SK-N-SH (cell line): Measurements from ENCODE around the gene ADAMTS17. TPM values are rescaled to one million over a fixed set of nuclear protein-coding genes. Genes with fewer than 3 reads are reported as not detected.

ENCODE experiments used
- CTCF ChIA-PET: fragments of 300-600, 350-600 bp; formaldehyde crosslinking; extraction: SDS; loops from one replicate; lab custom pipeline; 2021; lab: Yijun Ruan, JAX
- POLR2A ChIA-PET: fragments of 350-600 bp; sonication (Branson Sonifier 250); formaldehyde crosslinking; extraction: SDS; loops from one replicate; lab custom pipeline; 2020; ENCODE audit warnings: antibody characterized with exemption, inconsistent platforms; lab: Yijun Ruan, JAX
- DNase-seq: peaks from one replicate; pipeline ENCODE4 v3.0.0; 2012
- H2AFZ ChIP-seq: fragments of 200-600 bp; sonication (generic); 2 replicates; pipeline ENCODE4 v1.8.1; 2016; ENCODE audit warnings: antibody characterized with exemption, mild to moderate bottlenecking, low read depth
- H3F3A ChIP-seq: fragments of 200-600 bp; sonication (generic); replicated peaks from 2 replicates; pipeline ENCODE3; 2016; ENCODE audit warnings: antibody characterized with exemption, mild to moderate bottlenecking; ENCODE audit not compliant: insufficient read depth
- H3K27ac ChIP-seq, 2 experiments: fragments of 200-500 bp in 1 of 2; fragments of 200-600 bp in 1 of 2; sonication (Bioruptor generic) in 1 of 2; sonication (generic), shearing (Covaris generic) in 1 of 2; 2 replicates each; pipeline versions ENCODE4 v1.5.1 to v1.6.1; 2014 to 2016; ENCODE audit warnings: low read depth in 2 of 2, inconsistent platforms in 1 of 2, low read length in 1 of 2, mild to moderate bottlenecking in 1 of 2, mixed read lengths in 1 of 2
- H3K27me3 ChIP-seq: fragments of 200-600 bp; sonication (generic), shearing (Covaris generic); 2 replicates; pipeline ENCODE4 v1.6.1; 2016; ENCODE audit warnings: mixed run types; ENCODE audit not compliant: insufficient read depth
- H3K36me3 ChIP-seq, 2 experiments: fragments of 200-500 bp in 1 of 2; fragments of 200-600 bp in 1 of 2; sonication (Bioruptor generic) in 1 of 2; sonication (generic) in 1 of 2; replicated peaks in 1 of 2; 2 replicates each; pipeline versions ENCODE3 to v1.5.1; 2014 to 2016; ENCODE audit warnings: low read length in 1 of 2, mild to moderate bottlenecking in 1 of 2; ENCODE audit not compliant: insufficient read depth in 2 of 2, control insufficient read depth in 1 of 2
- H3K4me1 ChIP-seq, 2 experiments: fragments of 200-500 bp in 1 of 2; fragments of 200-600 bp in 1 of 2; sonication (Bioruptor generic) in 1 of 2; sonication (generic), shearing (Covaris generic) in 1 of 2; 2 replicates each; pipeline versions ENCODE4 v1.5.1 to v1.6.1; 2014 to 2016; ENCODE audit warnings: low read depth in 1 of 2, low read length in 1 of 2, mixed run types in 1 of 2; ENCODE audit not compliant: insufficient read depth in 2 of 2, control insufficient read depth in 1 of 2
- H3K4me2 ChIP-seq: fragments of 200-600 bp; sonication (generic), shearing (Covaris generic); 2 replicates; pipeline ENCODE4 v1.6.1; 2017; ENCODE audit warnings: mixed run types
- H3K4me3 ChIP-seq, 2 experiments: fragments of 200-500 bp in 1 of 2; fragments of 200-600 bp in 1 of 2; sonication (Bioruptor generic) in 1 of 2; sonication (generic), shearing (Covaris generic) in 1 of 2; 2 replicates each; pipeline versions ENCODE4 v1.5.1 to v1.8.1; 2014 to 2016; ENCODE audit warnings: low read depth in 2 of 2, inconsistent platforms in 1 of 2, low read length in 1 of 2, mild to moderate bottlenecking in 1 of 2, mixed read lengths in 1 of 2, moderate library complexity in 1 of 2
- H3K79me2 ChIP-seq: fragments of 200-600 bp; sonication (generic); 2 replicates; pipeline ENCODE4 v1.8.1; 2017; ENCODE audit warnings: mild to moderate bottlenecking; ENCODE audit not compliant: insufficient read depth
- H3K9ac ChIP-seq: fragments of 200-600 bp; sonication (generic); 2 replicates; pipeline ENCODE4 v1.6.1; 2017; ENCODE audit warnings: mixed run types
- H3K9me2 ChIP-seq: fragments of 200-600 bp; sonication (generic); 2 replicates; pipeline ENCODE4 v1.6.1; 2017; ENCODE audit warnings: mixed run types
- H3K9me3 ChIP-seq: fragments of 200-600 bp; sonication (generic); 2 replicates; pipeline ENCODE4 v1.6.1; 2017; ENCODE audit warnings: mixed run types, mild to moderate bottlenecking, moderate library complexity
- H4K20me1 ChIP-seq: fragments of 200-600 bp; sonication (generic); 2 replicates; pipeline ENCODE4 v1.6.1; 2017; ENCODE audit warnings: mild to moderate bottlenecking, mixed run types; ENCODE audit not compliant: insufficient read depth
- ELF1 ChIP-seq: IDR thresholded peaks from 2 replicates; pipeline ENCODE4 v1.4.0; 2012
- EP300 ChIP-seq, 2 experiments: IDR thresholded peaks; 2 replicates each; pipeline versions ENCODE4 v1.4.0 to v1.6.1; 2012; ENCODE audit warnings: borderline replicate concordance in 1 of 2, low read depth in 1 of 2, low read length in 1 of 2
- EZH2phosphoT487 ChIP-seq: fragments of 200-600 bp; sonication (generic); IDR thresholded peaks from 2 replicates; pipeline ENCODE4 v1.6.1; 2017; ENCODE audit warnings: low read depth, mixed run types, mild to moderate bottlenecking, antibody characterized with exemption, moderate library complexity, borderline replicate concordance
- FOSL2 ChIP-seq: IDR thresholded peaks from 2 replicates; pipeline ENCODE4 v1.4.0; 2012; ENCODE audit warnings: low read depth, mild to moderate bottlenecking, moderate library complexity, borderline replicate concordance
- FOXJ3 ChIP-seq: sonication (generic); formaldehyde crosslinking; IDR thresholded peaks from 2 replicates; pipeline ENCODE4 v1.5.1; 2020; ENCODE audit warnings: mild to moderate bottlenecking, missing genetic modification reagents
- FOXM1 ChIP-seq: IDR thresholded peaks from 2 replicates; pipeline ENCODE4 v1.4.0; 2012; ENCODE audit warnings: low read depth, mild to moderate bottlenecking
- GABPA ChIP-seq: IDR thresholded peaks from 2 replicates; pipeline ENCODE4 v1.4.0; 2012; ENCODE audit warnings: low read depth, mild to moderate bottlenecking
- GATA2 ChIP-seq: sonication (generic); formaldehyde crosslinking; IDR thresholded peaks from 2 replicates; pipeline ENCODE4 v1.5.0; 2020; ENCODE audit warnings: mild to moderate bottlenecking, missing genetic modification reagents
- JUND ChIP-seq: IDR thresholded peaks from 2 replicates; pipeline ENCODE4 v1.4.0; 2012
- MXI1 ChIP-seq: IDR thresholded peaks from 2 replicates; pipeline ENCODE4 v1.6.1; 2012; ENCODE audit warnings: mild to moderate bottlenecking, low read depth, low read length, improper control_type of control experiment
- NFIC ChIP-seq: IDR thresholded peaks from 2 replicates; pipeline ENCODE4 v1.4.0; 2012; ENCODE audit warnings: borderline replicate concordance
- NRF1 ChIP-seq: IDR thresholded peaks from 2 replicates; pipeline ENCODE4 v1.6.1; 2012; ENCODE audit warnings: low read depth, mild to moderate bottlenecking, low read length
- POLR2AphosphoS5 ChIP-seq: IDR thresholded peaks from 2 replicates; pipeline ENCODE4 v1.6.1; 2012; ENCODE audit warnings: low read depth, low read length
- RAD21 ChIP-seq: IDR thresholded peaks from 2 replicates; pipeline ENCODE4 v1.6.1; 2012; ENCODE audit warnings: mild to moderate bottlenecking, low read length
- RCOR1 ChIP-seq: fragments of 150-350 bp; IDR thresholded peaks from 2 replicates; pipeline ENCODE4 v1.6.1; 2017; ENCODE audit warnings: antibody characterized with exemption, low read length
- RXRA ChIP-seq: IDR thresholded peaks from 2 replicates; pipeline ENCODE4 v1.4.0; 2012; ENCODE audit warnings: low read depth, mild to moderate bottlenecking, borderline replicate concordance
- SIN3A ChIP-seq: IDR thresholded peaks from 2 replicates; pipeline ENCODE4 v1.6.1; 2012; ENCODE audit warnings: low read depth, mild to moderate bottlenecking, low read length, moderate library complexity, borderline replicate concordance
- SMC3 ChIP-seq: IDR thresholded peaks from 2 replicates; pipeline ENCODE4 v1.6.1; 2012; ENCODE audit warnings: low read depth, low read length, improper control_type of control experiment
- TAF1 ChIP-seq: IDR thresholded peaks from 2 replicates; pipeline ENCODE4 v1.6.1; 2012; ENCODE audit warnings: low read depth, mild to moderate bottlenecking, low read length, moderate library complexity, borderline replicate concordance
- TCF12 ChIP-seq: IDR thresholded peaks from 2 replicates; pipeline ENCODE4 v1.4.0; 2012
- YY1 ChIP-seq: IDR thresholded peaks from 2 replicates; pipeline ENCODE4 v1.4.0; 2012; ENCODE audit warnings: low read depth, mild to moderate bottlenecking
- WGBS: methylation state at CpG from one replicate; pipeline ENCODE4 v1.1.6; 2017; ENCODE audit warnings: low lambda C conversion rate; 5-methylcytosine and 5-hydroxymethylcytosine counted together
- polyA plus RNA-seq, 3 experiments: library from polyadenylated mRNA; depleted of rRNA; stranded (reverse); fragments of >200 nt; gene quantifications; 2 replicates each; pipeline ENCODE4 v1.2.3, GENCODE V29; 2012
- TF ChIP-seq, protein P1 (sequence below): IDR thresholded peaks from 2 replicates; pipeline ENCODE4 v1.4.0; 2012; ENCODE audit warnings: low read depth
- TF ChIP-seq, protein P2 (sequence below): fragments of 150-350 bp; IDR thresholded peaks from 2 replicates; pipeline ENCODE4 v1.6.1; 2016; ENCODE audit warnings: mild to moderate bottlenecking, low read depth, low read length
- TF ChIP-seq, protein P3 (sequence below): fragments of 150-350 bp; IDR thresholded peaks from 2 replicates; pipeline ENCODE4 v1.6.1; 2017; ENCODE audit warnings: antibody characterized with exemption, low read length, low read depth, borderline replicate concordance

Gene ADAMTS17
- polyA plus RNA-seq, 1 of the 3 experiments (the other 2 are of a cell fraction), result not detected

DNA sequence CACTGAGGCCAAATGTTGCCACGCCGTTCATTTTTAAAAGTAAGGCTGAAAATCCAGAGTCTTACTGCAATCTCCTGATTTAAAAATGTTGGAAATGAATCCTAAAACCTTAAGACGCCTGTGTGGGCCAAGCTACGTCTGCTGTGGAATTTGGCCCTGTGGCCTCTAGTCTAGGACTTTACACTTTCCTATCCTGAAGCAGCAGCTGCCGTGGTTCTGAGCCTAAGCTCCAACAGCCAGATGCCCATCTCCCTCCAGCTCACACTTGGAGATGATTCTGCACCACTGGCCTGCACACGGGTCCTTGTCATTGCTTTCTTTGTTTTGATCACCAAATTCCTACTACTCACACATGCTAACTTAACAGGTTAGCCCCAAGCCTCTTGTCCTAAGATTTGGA is 322.2 kb downstream of the ADAMTS17 start:
- Histone ChIP-seq H3K4me1 (peaks cover 0 to 6% of the 10 kb centered on the region in 2 experiments; a peak in 2 of 4 replicates), H3K4me2 (no peak overlapping the region), H4K20me1 (no peaks in the 10 kb centered on the region), H3K9me2 (no peaks in the 10 kb centered on the region), H3K4me3 (no peak overlapping the region), H3K36me3 (no peaks in the 10 kb centered on the region), H3F3A (no peaks in the 10 kb centered on the region), H2AFZ (no peak overlapping the region), H3K27me3 (no peaks in the 10 kb centered on the region), H3K27ac (no peak overlapping the region), H3K79me2 (no peaks in the 10 kb centered on the region), H3K9ac (no peak overlapping the region), H3K9me3 (no peaks in the 10 kb centered on the region)
- WGBS, result 38% methylated on average over 6 of the region's 6 CpGs
- TF ChIP-seq FOXM1 (no peak), SIN3A (no peak), FOSL2 (no peak), EP300 (IDR thresholded peaks at IDR 0.05; ENCODE audit: borderline replicate concordance in 1 of 2, low read depth in 1 of 2, low read length in 1 of 2) (no peak), JUND (no peak), GABPA (no peak), ELF1 (no peak), RAD21 (no peak), NFIC (no peak), FOXJ3 (CRISPR knock-in tag) (no peak), EZH2phosphoT487 (no peak), TAF1 (no peak), TCF12 (no peak), YY1 (no peak), RCOR1 (no peak), SMC3 (no peak)
- TF ChIP-seq, protein P1, sequence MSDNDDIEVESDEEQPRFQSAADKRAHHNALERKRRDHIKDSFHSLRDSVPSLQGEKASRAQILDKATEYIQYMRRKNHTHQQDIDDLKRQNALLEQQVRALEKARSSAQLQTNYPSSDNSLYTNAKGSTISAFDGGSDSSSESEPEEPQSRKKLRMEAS, result no peak
- TF ChIP-seq, protein P2, sequence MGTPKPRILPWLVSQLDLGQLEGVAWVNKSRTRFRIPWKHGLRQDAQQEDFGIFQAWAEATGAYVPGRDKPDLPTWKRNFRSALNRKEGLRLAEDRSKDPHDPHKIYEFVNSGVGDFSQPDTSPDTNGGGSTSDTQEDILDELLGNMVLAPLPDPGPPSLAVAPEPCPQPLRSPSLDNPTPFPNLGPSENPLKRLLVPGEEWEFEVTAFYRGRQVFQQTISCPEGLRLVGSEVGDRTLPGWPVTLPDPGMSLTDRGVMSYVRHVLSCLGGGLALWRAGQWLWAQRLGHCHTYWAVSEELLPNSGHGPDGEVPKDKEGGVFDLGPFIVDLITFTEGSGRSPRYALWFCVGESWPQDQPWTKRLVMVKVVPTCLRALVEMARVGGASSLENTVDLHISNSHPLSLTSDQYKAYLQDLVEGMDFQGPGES, result no peak
- ChIA-PET CTCF (interaction anchor here (1.2 to 2.7 kb wide), 2 partner anchors 14 to 330 kb away, joined by 3 to 6 read pairs; no protein-coding TSS in a partner anchor), POLR2A (no interaction called here)
- no peak for DNase-seq

DNA sequence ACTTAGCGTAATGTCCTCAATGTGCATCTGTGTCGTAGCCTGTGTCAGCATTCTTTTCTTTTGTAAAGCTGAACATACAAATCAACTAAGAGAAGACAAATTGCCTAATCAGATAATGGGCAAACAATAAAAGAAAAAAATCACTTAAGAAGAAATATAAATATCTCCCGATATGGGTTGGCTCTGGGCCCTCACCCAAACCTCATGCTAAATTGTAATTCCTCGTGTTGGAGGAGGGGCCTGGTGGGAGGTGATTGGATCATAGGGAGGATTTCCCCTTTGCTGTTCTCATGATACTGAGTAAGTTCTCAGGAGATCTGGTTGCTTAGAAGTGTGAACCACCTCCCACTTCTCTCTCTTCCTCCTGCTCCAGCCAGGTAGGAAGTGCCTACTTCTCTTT is 323.6 kb downstream of the ADAMTS17 start:
- H3K79me2 ChIP-seq, result no peaks in the 10 kb centered on the region
- 49% methylated on average over 4 of the region's 4 CpGs for WGBS

More for the DNA sequence above, 323.6 kb downstream of the ADAMTS17 start:
- Histone ChIP-seq H3K27ac (no peak overlapping the region), H3K9ac (no peak overlapping the region), H3F3A (no peaks in the 10 kb centered on the region)
- TF ChIP-seq, protein P1, result no peak
- TF ChIP-seq GABPA, result no peak
- no peak for TF ChIP-seq MXI1
- TF ChIP-seq, protein P3, sequence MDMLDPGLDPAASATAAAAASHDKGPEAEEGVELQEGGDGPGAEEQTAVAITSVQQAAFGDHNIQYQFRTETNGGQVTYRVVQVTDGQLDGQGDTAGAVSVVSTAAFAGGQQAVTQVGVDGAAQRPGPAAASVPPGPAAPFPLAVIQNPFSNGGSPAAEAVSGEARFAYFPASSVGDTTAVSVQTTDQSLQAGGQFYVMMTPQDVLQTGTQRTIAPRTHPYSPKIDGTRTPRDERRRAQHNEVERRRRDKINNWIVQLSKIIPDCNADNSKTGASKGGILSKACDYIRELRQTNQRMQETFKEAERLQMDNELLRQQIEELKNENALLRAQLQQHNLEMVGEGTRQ, result no peak
- TF ChIP-seq EP300 (IDR thresholded peaks at IDR 0.05; ENCODE audit: borderline replicate concordance in 1 of 2, low read depth in 1 of 2, low read length in 1 of 2), result no peak
- no peak for TF ChIP-seq NRF1
- no peak for TF ChIP-seq RAD21
- no peak for TF ChIP-seq GATA2 (CRISPR knock-in tag)
- TF ChIP-seq FOSL2, result no peak
- TF ChIP-seq POLR2AphosphoS5, result no peak
- no peak for TF ChIP-seq RCOR1
- no peak for TF ChIP-seq RXRA
- TF ChIP-seq, all 33 proteins: peak for 0
- no peak for DNase-seq
- Histone ChIP-seq H2AFZ (no peak overlapping the region), H3K4me3 (no peak overlapping the region), H3K27me3 (no peaks in the 10 kb centered on the region), H3K9me2 (no peaks in the 10 kb centered on the region), H3K9me3 (no peaks in the 10 kb centered on the region), H4K20me1 (no peaks in the 10 kb centered on the region), H3K4me2 (no peak overlapping the region), H3K4me1 (peaks cover 0 to 6% of the 10 kb centered on the region in 2 experiments; a peak in 2 of 4 replicates), H3K36me3 (no peaks in the 10 kb centered on the region)
- CTCF ChIA-PET, result interaction anchor here (0.6 to 2.7 kb wide), 3 partner anchors 15 to 321 kb away, joined by 3 to 6 read pairs (median 3); no protein-coding TSS in a partner anchor
- POLR2A ChIA-PET, result no interaction called here
